Stomach (tissue), 9 donors: Measurements from ENCODE around the gene ADPRHL1. TPM values are rescaled to one million over a fixed set of nuclear protein-coding genes. Genes with fewer than 3 reads are reported as not detected.

Experiments
- DNase-seq, 2 donors: peaks; one replicate each; pipeline versions ENCODE4 v3.0.0 to v3.0.0-alpha.2; 2013 to 2019
- H3K27ac ChIP-seq, 5 donors: fragments of 200-600 bp in 4 of 5; sonication (generic) in 4 of 5; one replicate each; pipeline ENCODE4 v1.5.1; 2013 to 2019; ENCODE audit warnings: mild to moderate bottlenecking in 1 of 5, moderate library complexity in 1 of 5
- H3K27me3 ChIP-seq, 3 donors: fragments of 200-600 bp; sonication (generic); one replicate each; pipeline ENCODE4 v1.5.1; 2017 to 2019; ENCODE audit warnings: mixed run types in 1 of 3
- H3K36me3 ChIP-seq, 4 donors: fragments of 200-600 bp; sonication (generic); 1 replicate in 3 of 4; 2 replicates in 1 of 4; pipeline ENCODE4 v1.5.1; 2016 to 2019
- H3K4me1 ChIP-seq, 4 donors: fragments of 200-600 bp; sonication (generic); one replicate each; pipeline ENCODE4 v1.5.1; 2016 to 2019
- H3K4me3 ChIP-seq, 4 donors: fragments of 200-600 bp; sonication (generic) in 3 of 4; one replicate each; pipeline ENCODE4 v1.5.1; 2016 to 2019; ENCODE audit warnings: mild to moderate bottlenecking in 1 of 4
- H3K9me3 ChIP-seq, 4 donors: fragments of 200-600 bp; sonication (generic); one replicate each; pipeline ENCODE4 v1.5.1; 2016 to 2019
- EP300 ChIP-seq: sonication (generic); formaldehyde crosslinking; IDR thresholded peaks from one replicate; pipeline ENCODE4 v1.6.1; 2017; ENCODE audit warnings: antibody characterized with exemption
- POLR2A ChIP-seq, 4 donors: fragments of 450-650 bp; IDR thresholded peaks; one replicate each; pipeline ENCODE4 v1.6.1; 2016; ENCODE audit warnings: antibody characterized with exemption in 4 of 4, control low read depth in 2 of 4, mild to moderate bottlenecking in 1 of 4, moderate library complexity in 1 of 4
- POLR2AphosphoS5 ChIP-seq, 3 donors: sonication (generic); formaldehyde crosslinking; IDR thresholded peaks; one replicate each; pipeline ENCODE4 v1.6.1; 2016; ENCODE audit warnings: antibody characterized with exemption in 3 of 3
- WGBS, 5 donors: extraction: QIAGEN DNeasy Blood & Tissue Kit in 3 of 5; methylation state at CpG; one replicate each; pipeline versions ENCODE4 v1.1.5 to v1.1.7; 2013 to 2018; 5-methylcytosine and 5-hydroxymethylcytosine counted together
- intact Hi-C: fragments of 100-400 bp; cut with DNase I; formaldehyde crosslinking; loops from one replicate; pipeline ENCODE4 v1.15.1; 2023; ENCODE audit warnings: low total_unique reads
- polyA plus RNA-seq, 3 donors: library from polyadenylated mRNA; stranded (reverse); fragments of 200-250 nt; gene quantifications; one replicate each; pipeline ENCODE4 v1.2.3, GENCODE V29; 2013
- total RNA-seq, 5 donors: library from RNA; depleted of rRNA; stranded (reverse); fragments of >200 nt; gene quantifications; one replicate each; pipeline versions ENCODE4 v1.1.0 to v1.2.3, GENCODE V29; 2014 to 2016
- TF ChIP-seq, protein P1 (sequence below), 7 experiments: fragments of 450-650 bp in 4 of 7; fragments of 200-600 bp in 3 of 7; sonication (generic) in 3 of 7; IDR thresholded peaks; one replicate each; pipeline ENCODE4 v1.5.1; 2016 to 2019; ENCODE audit warnings: antibody characterized with exemption in 7 of 7, control low read depth in 2 of 7, mild to moderate bottlenecking in 1 of 7
- donor health status: healthy with polysubstance abuse.
- donor health status: Bipolar disorder and iron deficiency.
- donor health status: healthy.

The ADPRHL1 gene
- total and polyA plus RNA-seq, 8 donors: 1.7 to 6.7 (median 2.7) TPM

DNA sequence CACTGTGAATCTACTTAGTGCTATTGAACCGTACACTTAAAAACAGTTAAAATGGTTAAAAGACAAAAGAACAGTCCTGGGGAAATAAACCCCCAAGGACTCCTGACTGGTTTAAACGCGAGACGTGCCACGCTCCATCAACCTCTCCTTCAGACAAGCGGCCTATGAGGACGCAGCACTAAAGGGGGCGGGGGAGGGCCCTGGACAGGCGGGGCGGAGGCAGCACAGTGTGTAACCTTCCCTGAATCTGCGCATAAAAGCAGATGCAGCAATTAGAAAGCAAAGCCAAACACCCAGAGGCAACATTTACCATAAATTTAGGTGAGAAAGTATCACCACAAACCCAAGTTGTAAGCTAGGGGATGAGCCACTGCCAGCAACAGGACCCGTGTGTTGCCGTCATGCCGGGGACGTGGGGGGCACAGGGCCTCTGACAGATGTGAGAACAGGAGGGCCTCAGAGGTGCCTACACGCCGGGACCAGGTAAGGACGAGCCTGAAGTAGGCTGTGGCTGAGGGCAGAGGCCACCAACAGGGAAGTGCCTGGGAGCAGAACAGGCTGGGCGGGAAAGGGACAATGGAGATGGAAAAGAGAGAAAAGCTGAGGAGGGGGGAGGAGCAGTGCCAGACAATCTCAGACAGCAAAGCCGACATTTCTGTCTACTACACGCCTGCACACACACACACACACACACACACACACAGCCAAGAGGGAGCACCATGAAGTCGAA is 15.3 kb upstream of the ADPRHL1 start:
- Histone ChIP-seq H3K9me3 (no peaks in the 10 kb centered on the region), H3K4me1 (no peaks in the 10 kb centered on the region), H3K27ac (no peak overlapping the region), H3K27me3 (no peaks in the 10 kb centered on the region), H3K36me3 (peaks cover 7 to 73% (median 58%) of the 10 kb centered on the region in 4 donors), H3K4me3 (no peak overlapping the region)
- no peak for DNase-seq
- intact Hi-C loops: no loop called here
- WGBS, 5 donors: 80 to 89% (median 88%) methylated on average over 21 to 22 of the region's 22 CpGs
- TF ChIP-seq POLR2AphosphoS5 (IDR thresholded peaks at IDR 0.05): no peak
- TF ChIP-seq EP300: no peak
- TF ChIP-seq POLR2A (IDR thresholded peaks at IDR 0.05): no peak
- TF ChIP-seq, protein P1, sequence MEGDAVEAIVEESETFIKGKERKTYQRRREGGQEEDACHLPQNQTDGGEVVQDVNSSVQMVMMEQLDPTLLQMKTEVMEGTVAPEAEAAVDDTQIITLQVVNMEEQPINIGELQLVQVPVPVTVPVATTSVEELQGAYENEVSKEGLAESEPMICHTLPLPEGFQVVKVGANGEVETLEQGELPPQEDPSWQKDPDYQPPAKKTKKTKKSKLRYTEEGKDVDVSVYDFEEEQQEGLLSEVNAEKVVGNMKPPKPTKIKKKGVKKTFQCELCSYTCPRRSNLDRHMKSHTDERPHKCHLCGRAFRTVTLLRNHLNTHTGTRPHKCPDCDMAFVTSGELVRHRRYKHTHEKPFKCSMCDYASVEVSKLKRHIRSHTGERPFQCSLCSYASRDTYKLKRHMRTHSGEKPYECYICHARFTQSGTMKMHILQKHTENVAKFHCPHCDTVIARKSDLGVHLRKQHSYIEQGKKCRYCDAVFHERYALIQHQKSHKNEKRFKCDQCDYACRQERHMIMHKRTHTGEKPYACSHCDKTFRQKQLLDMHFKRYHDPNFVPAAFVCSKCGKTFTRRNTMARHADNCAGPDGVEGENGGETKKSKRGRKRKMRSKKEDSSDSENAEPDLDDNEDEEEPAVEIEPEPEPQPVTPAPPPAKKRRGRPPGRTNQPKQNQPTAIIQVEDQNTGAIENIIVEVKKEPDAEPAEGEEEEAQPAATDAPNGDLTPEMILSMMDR (IDR thresholded peaks at IDR 0.05): no peak

DNA sequence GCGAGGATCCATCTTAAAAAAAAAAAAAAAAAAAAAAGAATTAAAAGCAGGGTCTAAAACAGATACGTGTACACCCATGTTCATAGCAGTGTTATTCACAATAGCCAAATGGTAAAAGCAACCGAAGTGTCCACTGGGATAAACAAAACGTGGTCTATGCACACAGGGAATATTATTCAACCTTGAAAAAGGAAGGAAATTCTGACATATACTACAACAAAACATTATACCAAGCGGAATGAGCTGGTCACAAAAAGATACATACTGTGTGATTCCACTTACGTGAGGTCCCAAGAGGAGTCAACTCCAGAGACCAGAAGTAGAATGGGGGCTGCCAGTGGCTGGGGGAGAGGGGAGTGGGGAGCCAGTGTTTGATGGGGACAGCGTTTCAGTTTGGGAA is 14.7 kb upstream of the ADPRHL1 start:
- DNase-seq: no peak
- no peaks in the 10 kb centered on the region for H3K4me1 ChIP-seq
- no peaks in the 10 kb centered on the region for H3K9me3 ChIP-seq
- peaks cover 6 to 73% (median 52%) of the 10 kb centered on the region in 4 donors for H3K36me3 ChIP-seq
- TF ChIP-seq POLR2A (IDR thresholded peaks at IDR 0.05): no peak
- no peak for TF ChIP-seq POLR2AphosphoS5 (IDR thresholded peaks at IDR 0.05)
- no peak for TF ChIP-seq EP300
- TF ChIP-seq, protein P1 (IDR thresholded peaks at IDR 0.05): no peak
- intact Hi-C loops: no loop called here
- no peak overlapping the region for H3K27ac ChIP-seq
- 89 to 97% (median 95%) methylated on average over 6 to 7 of the region's 7 CpGs for WGBS, 5 donors
- H3K4me3 ChIP-seq: no peak overlapping the region
- no peaks in the 10 kb centered on the region for H3K27me3 ChIP-seq

DNA sequence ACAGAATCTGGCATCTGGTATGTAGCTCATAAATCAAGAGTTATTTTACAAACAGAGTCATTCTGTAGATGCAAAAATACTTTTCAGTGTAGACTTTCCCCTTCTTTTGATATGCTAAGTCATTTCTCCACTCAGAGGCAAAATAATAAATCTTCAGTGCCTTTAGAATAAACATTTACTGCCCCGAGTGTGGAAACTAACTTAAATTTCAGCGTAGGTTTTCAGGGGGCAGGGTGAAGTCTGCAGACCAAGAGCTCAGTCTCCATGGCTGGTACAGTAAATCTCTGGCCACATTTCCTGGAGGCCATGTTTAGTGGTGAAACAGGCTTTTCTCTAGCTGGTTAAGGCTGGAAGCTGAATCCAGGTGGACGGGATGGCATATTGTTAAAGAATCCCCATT is 13.1 kb upstream of the ADPRHL1 start:
- no peaks in the 10 kb centered on the region for H3K9me3 ChIP-seq
- no peaks in the 10 kb centered on the region for H3K27me3 ChIP-seq
- H3K27ac ChIP-seq: no peak overlapping the region
- 73 to 94% (median 87%) methylated on average over 3 of the region's 3 CpGs for WGBS, 5 donors
- peaks cover 6 to 72% (median 45%) of the 10 kb centered on the region in 4 donors for H3K36me3 ChIP-seq
- no peaks in the 10 kb centered on the region for H3K4me1 ChIP-seq
- TF ChIP-seq EP300 (no peak), POLR2AphosphoS5 (IDR thresholded peaks at IDR 0.05) (no peak), POLR2A (IDR thresholded peaks at IDR 0.05) (no peak)
- TF ChIP-seq, protein P1 (IDR thresholded peaks at IDR 0.05): no peak
- H3K4me3 ChIP-seq: no peak overlapping the region
- intact Hi-C loops: no loop called here
- no peak for DNase-seq

DNA sequence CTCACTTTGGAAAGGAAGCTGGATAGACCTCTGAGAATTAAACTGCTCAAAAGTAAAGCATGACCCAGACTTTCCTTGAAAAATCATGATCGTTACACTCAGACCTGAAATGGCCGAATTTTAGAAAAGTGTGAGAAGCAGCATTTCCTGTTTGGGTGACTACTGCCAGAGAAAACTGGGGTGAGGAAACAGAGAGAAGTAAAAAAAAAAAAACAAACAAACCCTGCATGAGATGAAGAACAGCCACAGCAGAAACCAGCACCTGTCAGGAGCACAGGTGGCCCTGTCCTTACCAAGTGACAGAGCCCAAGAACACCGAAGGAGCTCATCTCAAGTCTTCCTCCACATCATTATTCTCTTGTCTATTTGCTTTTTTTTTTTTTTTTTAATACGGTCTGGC is 12.0 kb upstream of the ADPRHL1 start:
- Histone ChIP-seq H3K27ac (no peak overlapping the region), H3K27me3 (no peaks in the 10 kb centered on the region), H3K9me3 (no peaks in the 10 kb centered on the region), H3K4me3 (no peak overlapping the region), H3K36me3 (peaks cover 15 to 73% (median 53%) of the 10 kb centered on the region in 4 donors), H3K4me1 (no peaks in the 10 kb centered on the region)
- intact Hi-C loops: no loop called here
- DNase-seq: no peak
- WGBS, 5 donors: 67 to 79% (median 74%) methylated on average over 4 of the region's 4 CpGs
- TF ChIP-seq, protein P1 (IDR thresholded peaks at IDR 0.05): no peak
- TF ChIP-seq POLR2A (IDR thresholded peaks at IDR 0.05) (no peak), POLR2AphosphoS5 (IDR thresholded peaks at IDR 0.05) (no peak), EP300 (no peak)
